GM18502 (cell line): ENCODE results near the gene YEATS2.
"Not testable (repeated sequence)": the region's sequence is repeated elsewhere in the genome, so short reads cannot be mapped to it uniquely, and the experiment has no call there.

Source experiments
- ATAC-seq: cut with Tn5 transposase; IDR thresholded peaks from one replicate; pipeline ENCODE4 v1.9.1; 2021; ENCODE audit warnings: mild to moderate bottlenecking; ENCODE audit not compliant: unreplicated experiment, poor library complexity

YEATS2 gene

DNA sequence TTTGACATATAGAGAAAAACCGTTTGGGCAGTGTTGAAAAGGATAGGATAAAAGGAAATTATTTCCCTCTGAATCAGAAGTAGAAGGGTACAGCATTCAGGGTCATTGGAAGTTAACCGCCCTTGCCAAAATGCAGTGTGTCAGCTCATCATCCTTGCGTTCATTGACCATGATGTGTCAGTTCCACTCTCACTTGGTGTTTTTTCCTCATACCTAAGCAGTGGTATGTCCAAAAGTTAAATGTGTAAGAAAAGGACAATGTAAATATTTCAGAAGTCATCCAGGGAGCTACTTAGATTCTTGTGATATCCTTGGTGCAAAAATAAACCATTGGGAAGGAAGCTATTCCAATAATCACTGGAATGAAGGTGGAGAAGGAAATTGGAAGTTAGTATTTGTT, 77.0 kb downstream of the YEATS2 start:
- no peak for ATAC-seq

DNA sequence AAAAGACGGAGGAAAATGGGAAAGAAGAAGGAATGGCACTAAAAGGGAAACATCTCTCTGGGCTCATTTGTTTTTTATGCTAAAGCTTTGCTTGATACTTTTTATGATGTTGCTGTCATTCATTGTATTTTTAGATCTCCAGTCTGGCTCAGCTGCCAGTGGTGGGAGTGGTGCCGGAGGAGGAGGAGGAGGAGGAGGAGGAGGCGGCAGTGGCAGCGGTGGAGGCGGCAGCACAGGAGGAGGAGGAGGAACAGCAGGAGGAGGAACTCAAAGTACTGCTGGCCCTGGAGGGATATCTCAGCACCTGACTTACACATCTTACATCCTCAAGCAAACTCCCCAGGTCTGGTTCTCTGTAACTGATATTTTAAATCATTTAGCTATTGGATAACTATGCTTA, 78.2 kb downstream of the YEATS2 start:
- ATAC-seq = no peak

DNA sequence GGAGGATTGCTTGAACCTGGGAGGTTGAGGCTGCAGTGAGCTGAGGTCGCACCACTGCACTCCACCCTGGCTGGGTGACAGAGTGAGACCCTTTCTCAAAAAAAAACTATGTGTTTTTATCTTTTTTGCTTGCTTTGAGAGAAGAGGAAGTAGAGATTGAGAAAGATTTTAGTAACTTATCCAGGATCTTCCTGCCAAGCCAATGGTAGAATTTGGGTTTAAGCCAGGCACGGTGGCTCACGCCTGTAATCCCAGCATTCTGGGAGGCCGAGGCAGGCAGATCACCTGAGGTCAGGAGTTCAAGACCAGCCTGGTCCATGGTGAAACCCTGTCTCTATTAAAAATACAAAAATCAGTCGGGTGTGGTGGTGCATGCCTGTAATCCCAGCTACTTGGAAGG, 78.9 kb downstream of the YEATS2 start:
- ATAC-seq = not testable (repeated sequence)

DNA sequence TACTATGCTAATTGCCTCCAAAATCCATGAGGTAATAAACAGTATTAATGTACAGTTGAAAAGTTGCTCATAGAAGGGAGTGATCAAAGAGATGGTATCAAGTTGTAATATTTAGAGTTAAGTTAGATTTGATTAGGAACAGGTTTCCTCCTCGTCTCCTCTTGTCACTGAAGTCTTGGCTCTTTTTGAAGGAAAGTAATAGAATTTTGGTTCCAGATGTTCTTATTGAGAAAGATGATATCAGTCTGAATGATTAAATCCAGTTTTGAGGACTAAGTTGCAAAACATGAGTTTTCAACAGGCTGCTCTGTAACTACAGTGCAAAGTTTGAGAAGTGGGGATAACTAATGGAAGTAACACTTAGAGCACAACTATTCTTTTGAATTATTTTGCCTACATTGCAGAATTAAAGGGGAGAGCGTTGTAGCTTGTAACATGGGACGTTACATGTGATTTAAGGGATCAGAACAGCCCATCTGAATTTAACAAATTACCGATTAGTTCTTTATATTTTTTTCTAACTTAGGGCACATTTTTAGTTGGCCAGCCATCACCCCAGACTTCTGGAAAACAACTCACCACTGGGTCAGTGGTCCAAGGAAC, 79.5 kb downstream of the YEATS2 start:
- no peak for ATAC-seq

DNA sequence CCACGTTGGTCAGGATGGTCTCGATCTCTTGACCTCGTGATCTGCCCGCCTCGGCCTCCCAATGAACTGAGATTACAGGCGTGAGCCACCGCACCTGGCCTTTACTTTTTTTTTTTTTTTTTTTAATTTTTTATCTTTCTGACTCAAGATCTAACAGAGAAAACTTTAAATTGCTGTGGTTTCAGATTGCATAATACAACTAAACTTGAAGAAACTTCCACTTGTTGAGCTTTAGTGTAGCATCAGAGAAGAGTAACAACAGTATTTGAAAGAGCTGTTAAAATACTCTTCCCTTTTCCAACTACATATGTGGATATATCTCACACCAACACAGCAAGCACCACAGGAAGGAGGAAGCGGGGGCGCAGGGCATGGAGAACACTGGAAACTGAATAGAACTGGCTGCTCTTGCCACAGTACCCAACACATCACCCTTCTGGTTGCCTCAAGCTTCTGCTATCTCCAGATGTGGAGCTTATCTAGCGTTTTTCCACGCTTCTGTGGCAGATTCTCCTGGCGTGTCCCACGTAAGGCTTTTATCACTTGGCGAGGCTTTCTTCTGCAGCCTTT, 82.4 kb downstream of the YEATS2 start:
- no peak for ATAC-seq

DNA sequence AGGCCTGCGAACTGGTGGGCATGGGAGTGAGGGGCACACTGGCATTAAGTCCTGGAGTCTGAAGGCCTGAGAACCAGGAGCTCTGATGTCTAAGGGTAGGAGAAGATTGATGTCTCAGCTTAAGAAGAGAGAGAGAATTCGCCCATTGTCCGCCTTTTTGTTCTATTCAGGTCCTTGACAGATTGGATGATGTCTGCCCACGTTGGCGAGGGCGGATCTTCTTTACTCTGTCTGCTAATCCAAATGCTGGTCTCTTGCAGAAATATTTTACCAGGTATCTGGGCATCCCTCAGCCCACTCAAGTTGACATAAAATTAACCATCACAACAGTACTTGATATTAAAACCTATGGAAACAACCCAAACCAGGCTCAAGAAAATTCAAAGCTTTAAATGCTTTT, 83.6 kb downstream of the YEATS2 start:
- no peak for ATAC-seq

DNA sequence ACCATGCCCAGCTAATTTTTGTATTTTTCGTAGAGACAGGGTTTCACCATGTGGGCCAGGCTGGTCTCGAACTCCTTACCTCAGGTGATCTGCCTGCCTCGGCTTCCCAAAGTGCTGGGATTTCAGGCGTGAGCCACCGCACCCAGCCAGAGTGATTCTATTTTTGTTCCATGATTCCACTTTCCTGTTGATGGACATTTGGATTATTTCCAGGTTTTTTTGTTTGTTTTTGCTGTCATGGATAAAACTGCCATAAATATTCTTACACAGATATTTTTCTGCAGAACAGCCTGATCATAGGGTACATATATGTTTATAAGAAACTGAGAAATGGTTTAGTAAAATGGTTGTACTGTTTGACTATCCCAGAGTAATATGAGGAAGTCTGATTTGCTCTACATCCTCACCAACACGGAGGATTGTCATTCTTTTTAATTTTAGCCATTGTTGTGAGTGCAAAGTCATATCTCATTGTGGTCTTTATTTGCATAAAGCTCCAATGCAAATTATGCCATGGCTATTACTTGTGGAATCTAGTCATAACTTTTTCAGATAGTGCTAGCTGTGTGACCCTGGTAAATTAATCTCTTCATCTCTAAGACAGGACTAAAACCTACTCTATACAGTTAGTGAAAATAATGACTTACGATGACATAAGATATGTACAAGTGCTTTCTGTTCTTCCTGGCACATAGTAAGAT, 85.1 kb downstream of the YEATS2 start:
- ATAC-seq = peak; percentile 47

DNA sequence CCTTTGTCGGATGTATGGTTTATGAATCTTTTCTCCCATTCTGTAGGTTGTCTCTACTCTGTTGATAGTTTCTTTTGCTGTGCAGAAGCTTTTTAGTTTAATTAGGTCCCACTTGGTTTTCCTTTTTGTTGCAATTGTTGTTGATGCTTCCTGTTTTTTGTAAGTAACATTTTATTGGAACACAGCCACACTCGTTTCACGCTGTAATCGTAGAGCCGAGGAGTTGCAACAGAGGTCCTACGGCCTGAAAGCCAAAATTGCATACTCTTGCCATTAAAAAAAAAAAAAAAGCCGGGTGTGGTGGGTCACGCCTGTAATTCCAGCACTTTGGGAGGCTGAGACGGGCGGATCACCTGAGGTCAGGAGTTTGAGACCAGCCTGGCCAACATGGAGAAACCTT, 86.9 kb downstream of the YEATS2 start:
- not testable (repeated sequence) for ATAC-seq

DNA sequence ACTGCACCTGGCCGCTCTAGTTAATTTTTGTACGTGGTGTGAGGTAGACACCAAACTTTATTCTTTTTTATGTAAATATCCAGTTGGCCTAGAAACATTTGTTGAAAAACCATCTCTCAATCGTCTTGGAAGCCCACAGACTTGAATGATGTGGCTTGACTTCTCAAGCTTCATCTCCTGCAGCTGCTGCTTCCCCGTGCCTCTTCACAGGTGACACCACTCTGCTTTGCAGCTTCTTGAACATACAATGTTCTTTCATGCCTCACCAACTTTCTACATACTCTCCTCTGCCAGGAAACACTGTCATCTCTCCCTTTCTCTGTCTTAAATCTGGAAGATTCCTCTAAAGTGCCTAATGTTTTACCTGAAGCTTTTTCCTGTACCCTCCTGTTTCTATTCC, 92.2 kb downstream of the YEATS2 start:
- ATAC-seq = no peak

DNA sequence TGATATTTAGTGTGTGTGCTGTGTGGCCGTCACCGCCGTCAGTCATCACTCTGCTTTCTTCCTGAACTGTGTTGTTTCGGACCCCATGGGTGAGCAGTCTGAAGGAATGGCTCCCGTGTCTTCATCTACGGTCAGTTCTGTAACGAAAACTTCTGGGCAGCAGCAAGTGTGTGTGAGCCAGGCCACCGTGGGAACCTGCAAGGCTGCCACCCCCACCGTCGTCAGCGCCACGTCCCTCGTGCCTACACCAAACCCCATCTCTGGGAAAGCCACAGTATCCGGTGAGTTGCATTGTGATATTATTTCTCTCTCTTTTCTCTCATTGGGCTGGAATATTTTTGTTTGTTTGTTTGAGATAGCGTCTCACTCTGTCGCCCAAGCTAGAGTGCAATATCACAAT, 93.1 kb downstream of the YEATS2 start:
- no peak for ATAC-seq

DNA sequence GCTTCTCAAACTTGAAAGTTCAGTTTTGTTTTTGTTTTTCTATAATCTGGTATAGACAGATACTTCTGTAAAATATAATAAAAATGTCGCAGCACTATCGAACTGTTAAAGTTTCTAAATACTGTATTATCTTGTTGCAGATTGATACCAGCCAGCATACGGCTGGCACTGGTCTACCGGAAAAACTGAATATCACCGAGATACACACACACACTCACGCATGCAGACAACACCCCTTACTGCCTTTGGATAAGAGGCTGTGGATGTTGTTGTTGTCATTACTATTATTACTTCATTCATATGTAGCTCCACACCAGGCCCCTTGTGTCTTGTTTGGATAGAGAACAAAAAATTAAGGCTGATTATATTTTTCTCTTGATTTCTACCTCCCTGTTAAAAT, 95.4 kb downstream of the YEATS2 start:
- no peak for ATAC-seq

DNA sequence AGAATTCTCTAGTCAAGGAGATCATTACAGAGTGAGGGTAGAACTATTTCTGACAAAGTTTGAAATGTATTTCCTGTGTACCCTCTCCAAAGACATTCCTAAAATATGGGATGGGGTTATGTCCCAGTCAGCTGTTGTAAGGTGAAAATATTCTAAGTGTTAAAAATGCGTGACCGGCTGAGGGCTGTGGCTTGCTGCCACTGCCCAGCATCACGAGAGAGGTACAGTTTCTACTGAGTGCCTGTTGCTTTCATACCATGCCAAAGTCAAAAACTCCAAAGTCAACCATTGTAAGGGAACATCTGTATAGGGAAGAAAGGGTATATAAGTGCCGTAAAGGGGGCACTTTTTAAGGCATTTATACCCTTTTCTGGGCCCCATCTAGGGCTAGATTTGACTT, 96.9 kb downstream of the YEATS2 start:
- no peak for ATAC-seq

DNA sequence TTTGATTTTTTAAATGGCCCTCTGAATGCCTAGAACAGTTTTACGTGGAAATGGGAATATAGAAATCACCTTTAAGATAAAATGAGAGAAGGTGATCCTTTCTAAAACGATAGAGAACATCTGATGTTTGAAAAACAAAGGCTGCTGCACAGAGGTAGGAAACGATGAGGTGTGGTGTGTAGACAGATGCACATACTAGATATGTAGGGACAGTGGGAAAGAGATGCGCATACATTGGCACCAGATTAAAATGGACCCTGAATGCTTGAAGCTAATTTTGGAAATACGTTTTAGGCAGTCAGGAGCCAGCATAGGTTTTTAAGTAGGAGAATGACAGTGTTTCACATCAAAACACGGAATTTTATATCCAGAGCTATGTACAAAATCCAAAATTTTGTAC, 98.8 kb downstream of the YEATS2 start:
- ATAC-seq = no peak

DNA sequence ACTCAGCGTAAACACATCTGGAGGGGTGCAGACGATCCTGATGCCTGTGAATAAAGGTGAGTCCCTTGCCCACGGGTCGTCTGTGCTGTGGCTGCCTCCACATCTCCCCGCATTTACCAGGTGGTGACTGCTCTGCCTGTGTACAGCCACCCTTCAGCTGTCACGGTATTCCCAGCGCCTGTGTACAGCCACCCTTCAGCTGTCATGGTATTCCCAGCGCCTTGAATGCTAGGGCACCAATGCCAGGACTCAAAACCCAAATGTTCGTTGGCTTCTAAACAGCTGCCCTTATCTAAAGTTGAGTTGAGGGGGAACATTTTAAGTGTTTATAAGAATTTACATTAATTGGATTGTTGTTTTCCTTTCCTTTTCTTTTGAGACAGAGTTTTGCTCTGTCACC, 100.4 kb downstream of the YEATS2 start:
- no peak for ATAC-seq

DNA sequence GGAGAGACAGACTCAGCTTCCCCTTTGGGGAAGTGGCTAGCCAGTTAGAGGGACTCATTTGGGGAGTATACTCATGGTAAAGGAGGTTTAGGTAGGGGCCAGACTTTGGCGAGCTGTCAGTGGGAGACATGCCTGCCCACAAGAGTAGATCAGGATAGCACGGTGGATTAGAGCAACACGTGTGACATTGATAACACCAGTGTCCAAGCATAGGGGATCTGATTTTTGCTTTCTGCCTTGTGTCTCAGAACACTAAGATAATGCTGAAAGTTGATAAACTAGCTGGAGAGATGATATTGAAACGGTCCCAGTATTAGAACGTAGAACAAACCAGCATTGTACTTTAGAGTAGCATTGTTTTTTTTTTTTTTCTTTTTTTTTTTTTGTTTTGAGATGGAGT, 101.9 kb downstream of the YEATS2 start:
- no peak for ATAC-seq

DNA sequence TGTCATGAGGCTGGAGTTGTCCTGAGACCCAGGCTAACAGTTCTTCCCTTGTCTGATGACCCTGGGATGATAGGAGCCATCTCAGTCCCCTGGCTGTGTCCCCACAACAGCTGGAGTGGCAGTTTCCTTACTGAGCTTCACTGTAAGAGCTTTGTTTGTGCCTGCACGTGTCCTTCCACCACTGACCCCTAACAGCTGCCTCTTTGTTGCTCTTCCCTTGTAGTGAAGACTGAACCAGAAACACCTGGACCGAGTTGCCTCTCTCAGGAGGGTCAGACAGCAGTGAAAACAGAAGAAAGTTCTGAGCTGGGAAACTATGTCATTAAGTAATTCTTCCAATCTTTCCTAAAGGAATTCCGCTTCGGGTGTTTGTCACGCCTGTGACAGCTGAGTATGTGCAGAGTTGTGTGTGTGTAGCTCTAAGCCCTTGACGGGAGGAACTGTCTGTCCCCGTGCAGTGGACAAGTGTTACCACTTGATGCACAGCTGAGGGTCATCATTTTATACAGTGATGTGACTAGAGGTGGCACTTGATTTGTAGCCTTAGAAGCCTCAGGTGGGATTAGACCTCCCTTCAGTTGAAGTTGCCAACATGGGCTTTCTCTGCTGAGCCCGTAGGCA, 102.8 kb downstream of the YEATS2 start:
- no peak for ATAC-seq

DNA sequence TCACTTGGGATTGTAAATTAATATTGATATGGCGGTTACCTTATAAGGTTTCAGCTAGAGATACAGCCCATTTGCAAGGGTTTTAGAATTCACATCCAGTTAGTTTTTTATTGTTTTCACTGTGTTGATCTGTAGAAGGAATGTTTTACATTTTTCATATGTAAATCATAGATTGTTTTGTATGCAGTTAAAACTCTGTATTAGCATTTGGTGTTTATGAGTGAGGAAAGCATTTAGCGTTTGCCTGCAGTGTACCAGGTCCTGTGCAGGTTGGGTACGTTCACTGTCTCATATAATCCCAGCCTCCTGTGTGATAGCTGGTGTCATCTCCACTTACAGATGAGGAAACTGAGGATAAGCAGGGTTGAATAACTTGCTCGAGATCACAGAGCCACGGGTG, 104.0 kb downstream of the YEATS2 start:
- no peak for ATAC-seq

DNA sequence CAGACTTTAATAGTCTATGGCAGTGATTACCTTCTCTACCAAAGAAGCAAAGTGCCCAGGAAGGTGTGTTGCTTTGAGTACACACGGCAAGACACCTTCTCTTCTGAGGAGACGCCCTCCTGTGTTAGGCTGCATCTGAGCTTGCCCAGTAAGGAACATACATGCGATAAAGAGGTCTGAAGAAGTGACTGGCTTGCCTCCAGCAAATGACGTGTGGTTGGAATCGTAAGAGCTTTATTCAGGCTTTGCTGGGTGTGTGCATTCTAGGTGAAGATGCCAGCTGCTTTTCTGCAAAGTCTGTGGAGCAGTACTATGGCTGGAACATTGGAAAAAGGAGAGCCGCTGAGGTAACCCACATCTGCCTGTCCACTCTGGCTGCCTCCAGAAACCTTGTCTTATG, 105.4 kb downstream of the YEATS2 start:
- no peak for ATAC-seq

DNA sequence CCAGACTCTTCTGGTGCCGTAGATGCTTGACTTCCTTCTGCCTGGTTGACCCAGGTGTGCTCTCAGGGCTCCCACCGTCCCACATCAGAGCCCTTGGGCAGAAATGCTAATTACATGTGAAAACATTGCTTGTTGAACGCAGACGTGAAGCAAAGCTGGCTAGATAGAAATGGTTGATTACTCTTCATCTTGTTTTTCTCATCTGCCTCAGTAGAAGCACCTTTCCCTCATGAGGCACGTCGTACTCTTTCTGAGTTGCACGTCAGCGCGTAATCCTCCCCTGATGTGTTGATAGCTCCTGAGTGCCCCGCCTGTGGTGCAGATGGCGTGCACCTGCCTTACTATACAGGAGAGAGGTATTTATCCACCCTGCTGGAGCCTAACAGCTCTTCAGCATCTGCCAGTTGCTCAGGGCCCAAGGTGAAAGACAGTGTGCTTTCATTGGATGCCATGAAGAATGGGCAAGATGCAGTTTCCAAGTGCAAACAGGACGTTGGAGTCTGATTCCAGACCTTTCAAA, 109.7 kb downstream of the YEATS2 start:
- no peak for ATAC-seq

DNA sequence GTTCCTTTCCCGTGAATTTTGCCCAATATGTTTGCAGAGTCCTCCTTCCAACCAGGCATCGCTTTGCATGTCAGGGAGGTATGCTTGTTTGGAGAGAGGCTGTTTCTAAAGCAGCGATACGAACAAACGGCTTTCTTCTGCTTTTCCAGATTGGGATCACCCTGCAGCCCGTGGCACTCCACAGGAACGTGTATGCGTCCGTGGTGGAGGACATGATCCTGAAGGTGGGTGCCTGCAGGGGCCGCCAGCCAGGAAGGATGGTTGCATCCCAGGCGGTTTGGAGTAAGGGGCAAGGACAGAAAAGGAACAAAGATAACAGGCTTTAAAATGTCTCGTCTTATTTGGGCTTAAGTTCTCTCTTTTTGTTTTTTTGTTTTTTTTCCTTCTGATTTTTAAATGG, 110.3 kb downstream of the YEATS2 start:
- no peak for ATAC-seq

DNA sequence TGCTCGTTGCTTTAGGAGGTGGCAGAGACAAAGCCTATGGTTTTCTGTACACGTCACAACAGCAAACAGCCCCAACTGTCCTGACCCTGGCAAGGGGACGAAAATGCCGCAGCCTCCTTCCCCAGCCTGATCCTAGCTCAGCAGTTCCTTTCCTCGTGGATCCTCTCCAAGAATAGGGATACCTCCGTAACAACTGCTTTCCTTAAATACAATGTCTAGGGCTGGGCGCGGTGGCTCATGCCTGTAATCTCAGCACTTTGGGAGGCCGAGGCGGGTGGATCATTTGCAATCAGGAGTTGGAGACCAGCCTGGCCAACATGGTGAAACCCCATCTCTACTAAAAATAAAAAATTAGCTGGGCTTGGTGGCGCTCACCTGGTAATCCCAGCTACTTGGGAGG, 110.8 kb downstream of the YEATS2 start:
- ATAC-seq = no peak
